ENCODE data around the gene ZBTB40.

The ZBTB40 gene

GRCh38 chr1:22537441-22538139 lies 85.9 kb downstream of the ZBTB40 start:
- DNase-seq (ENCODE audit: low spot score) (no peak), ATAC-seq (ENCODE audit: low read depth) (no peak)
- Histone ChIP-seq H3K27ac (ENCODE audit: poor library complexity, severe bottlenecking) (no peak overlapping the region), H3K9me3 (ENCODE audit: severe bottlenecking) (no peaks in the 10 kb centered on the region), H3K36me3 (ENCODE audit: low read depth) (no peaks in the 10 kb centered on the region), H3K27me3 (ENCODE audit: insufficient read depth, poor library complexity, severe bottlenecking) (no peaks in the 10 kb centered on the region), H3K4me1 (ENCODE audit: insufficient read depth, poor library complexity, severe bottlenecking) (peaks cover 2% of the 10 kb centered on the region), H3K4me3 (ENCODE audit: severe bottlenecking) (no peak overlapping the region)
- no peak for TF ChIP-seq CTCF (IDR thresholded peaks at IDR 0.05; ENCODE audit: poor library complexity, severe bottlenecking)

- no peak for TF ChIP-seq CTCF (IDR thresholded peaks at IDR 0.05; ENCODE audit: poor library complexity, severe bottlenecking)
- Histone ChIP-seq H3K27me3 (ENCODE audit: insufficient read depth, poor library complexity, severe bottlenecking) (no peaks in the 10 kb centered on the region), H3K9me3 (ENCODE audit: severe bottlenecking) (no peaks in the 10 kb centered on the region), H3K27ac (ENCODE audit: poor library complexity, severe bottlenecking) (no peak overlapping the region), H3K4me1 (ENCODE audit: insufficient read depth, poor library complexity, severe bottlenecking) (peaks cover 2% of the 10 kb centered on the region), H3K36me3 (ENCODE audit: low read depth) (no peaks in the 10 kb centered on the region), H3K4me3 (ENCODE audit: severe bottlenecking) (no peak overlapping the region)
- ATAC-seq (ENCODE audit: low read depth): no peak
- no peak for DNase-seq (ENCODE audit: low spot score)
These were observed 88.0 kb downstream of the ZBTB40 start for GRCh38 chr1:22539510-22540118.

GRCh38 chr1:22540337-22540736 lies 88.7 kb downstream of the ZBTB40 start:
- Histone ChIP-seq H3K27me3 (ENCODE audit: insufficient read depth, poor library complexity, severe bottlenecking) (peaks cover 2% of the 10 kb centered on the region), H3K36me3 (ENCODE audit: low read depth) (no peaks in the 10 kb centered on the region), H3K4me1 (ENCODE audit: insufficient read depth, poor library complexity, severe bottlenecking) (peaks cover 2% of the 10 kb centered on the region), H3K27ac (ENCODE audit: poor library complexity, severe bottlenecking) (no peak overlapping the region), H3K9me3 (ENCODE audit: severe bottlenecking) (no peaks in the 10 kb centered on the region), H3K4me3 (ENCODE audit: severe bottlenecking) (no peak overlapping the region)
- no peak for TF ChIP-seq CTCF (IDR thresholded peaks at IDR 0.05; ENCODE audit: poor library complexity, severe bottlenecking)
- no peak for DNase-seq (ENCODE audit: low spot score)
- ATAC-seq (ENCODE audit: low read depth): 0 out of 3 replicates have a peak, but pooled peaks have one; percentile 20

GRCh38 chr1:22542886-22543285 lies 91.2 kb downstream of the ZBTB40 start:
- Histone ChIP-seq H3K4me1 (ENCODE audit: insufficient read depth, poor library complexity, severe bottlenecking) (peaks cover 2% of the 10 kb centered on the region), H3K27me3 (ENCODE audit: insufficient read depth, poor library complexity, severe bottlenecking) (peaks cover 17% of the 10 kb centered on the region), H3K9me3 (ENCODE audit: severe bottlenecking) (no peaks in the 10 kb centered on the region), H3K4me3 (ENCODE audit: severe bottlenecking) (no peak overlapping the region), H3K27ac (ENCODE audit: poor library complexity, severe bottlenecking) (no peak overlapping the region), H3K36me3 (ENCODE audit: low read depth) (no peaks in the 10 kb centered on the region)
- ATAC-seq (ENCODE audit: low read depth) (no peak), DNase-seq (ENCODE audit: low spot score) (no peak)
- no peak for TF ChIP-seq CTCF (IDR thresholded peaks at IDR 0.05; ENCODE audit: poor library complexity, severe bottlenecking)

GRCh38 chr1:22543679-22544078 lies 92.0 kb downstream of the ZBTB40 start:
- DNase-seq (ENCODE audit: low spot score) (no peak), ATAC-seq (ENCODE audit: low read depth) (no peak)
- no peak for TF ChIP-seq CTCF (IDR thresholded peaks at IDR 0.05; ENCODE audit: poor library complexity, severe bottlenecking)
- Histone ChIP-seq H3K36me3 (ENCODE audit: low read depth) (no peaks in the 10 kb centered on the region), H3K9me3 (ENCODE audit: severe bottlenecking) (no peaks in the 10 kb centered on the region), H3K4me1 (ENCODE audit: insufficient read depth, poor library complexity, severe bottlenecking) (peaks cover 2% of the 10 kb centered on the region), H3K27ac (ENCODE audit: poor library complexity, severe bottlenecking) (no peak overlapping the region), H3K4me3 (ENCODE audit: severe bottlenecking) (no peak overlapping the region), H3K27me3 (ENCODE audit: insufficient read depth, poor library complexity, severe bottlenecking) (peaks cover 23% of the 10 kb centered on the region)

Measured in RWPE2 (cell line).